Ammon's horn (tissue), 1 donor: ENCODE data around the gene STARD7.
A peak's percentile ranks its signal among the peaks of the same experiment; 100 is the strongest.
"Not testable (repeated sequence)": the region's sequence is repeated elsewhere in the genome, so short reads cannot be mapped to it uniquely, and the experiment has no call there.

ENCODE experiments used
- DNase-seq: peaks from one replicate; pipeline ENCODE4 v3.0.0-alpha.2; 2016; ENCODE audit warnings: low spot score

The STARD7 gene

DNA sequence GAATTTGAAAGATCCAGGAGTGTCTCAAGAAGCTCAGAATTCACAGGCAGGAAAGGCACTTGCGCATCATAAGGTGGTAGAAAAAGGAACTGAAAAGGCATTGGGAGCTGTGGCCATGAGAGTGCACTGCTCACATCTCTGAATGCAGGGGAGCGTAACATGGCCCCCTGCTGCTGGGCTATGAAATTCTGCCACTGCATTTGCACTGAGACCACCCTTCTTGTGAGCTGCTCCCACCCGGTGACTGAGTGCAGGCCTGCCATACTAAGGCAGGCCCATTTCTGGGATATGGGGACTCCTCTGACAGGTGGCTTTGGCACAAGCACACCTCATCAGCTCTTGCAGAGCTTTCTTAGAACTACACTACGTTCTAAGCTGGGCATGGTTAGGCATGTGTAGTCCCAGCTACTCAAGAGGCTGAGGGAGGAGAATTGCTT, 25.3 kb upstream of the STARD7 start:
- DNase-seq = no peak

DNA sequence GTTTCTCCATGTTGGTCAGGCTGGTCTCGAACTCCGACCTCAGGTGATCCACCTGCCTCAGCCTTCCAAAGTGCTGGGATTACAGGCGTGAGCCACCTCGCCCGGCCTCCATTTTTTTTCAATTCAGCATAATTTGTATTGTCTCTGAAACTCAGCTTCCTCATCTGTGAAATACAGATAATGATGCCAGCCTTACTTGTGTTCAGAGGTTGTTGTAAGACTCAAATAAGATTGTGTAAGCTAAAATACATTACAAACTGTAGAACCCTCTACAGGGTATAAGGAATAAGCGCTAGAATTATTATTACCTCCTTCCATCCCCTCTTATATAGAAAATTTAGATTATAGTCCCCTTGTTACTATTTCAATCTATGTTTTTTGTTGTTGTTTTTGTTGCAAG, 24.8 kb upstream of the STARD7 start:
- DNase-seq = no peak

DNA sequence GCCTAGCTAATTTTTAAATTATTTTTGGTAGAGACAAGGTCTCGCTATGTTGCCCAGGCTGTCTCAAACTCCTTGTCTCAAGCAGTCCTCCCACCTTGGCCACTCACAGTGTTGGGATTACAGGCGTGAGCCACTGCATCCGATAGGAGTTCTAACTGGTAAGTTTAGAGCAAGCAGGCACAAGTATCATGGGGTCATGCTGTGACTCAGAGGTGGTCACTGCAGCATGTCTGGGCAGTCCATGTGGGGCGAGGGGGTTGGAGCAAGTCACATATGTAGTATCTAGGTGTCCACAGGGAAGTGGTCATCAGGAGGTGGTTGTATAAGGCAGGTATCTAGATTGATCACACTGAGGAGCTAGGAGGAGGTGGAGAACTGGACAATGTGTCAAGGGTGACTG, 22.7 kb upstream of the STARD7 start:
- no peak for DNase-seq

DNA sequence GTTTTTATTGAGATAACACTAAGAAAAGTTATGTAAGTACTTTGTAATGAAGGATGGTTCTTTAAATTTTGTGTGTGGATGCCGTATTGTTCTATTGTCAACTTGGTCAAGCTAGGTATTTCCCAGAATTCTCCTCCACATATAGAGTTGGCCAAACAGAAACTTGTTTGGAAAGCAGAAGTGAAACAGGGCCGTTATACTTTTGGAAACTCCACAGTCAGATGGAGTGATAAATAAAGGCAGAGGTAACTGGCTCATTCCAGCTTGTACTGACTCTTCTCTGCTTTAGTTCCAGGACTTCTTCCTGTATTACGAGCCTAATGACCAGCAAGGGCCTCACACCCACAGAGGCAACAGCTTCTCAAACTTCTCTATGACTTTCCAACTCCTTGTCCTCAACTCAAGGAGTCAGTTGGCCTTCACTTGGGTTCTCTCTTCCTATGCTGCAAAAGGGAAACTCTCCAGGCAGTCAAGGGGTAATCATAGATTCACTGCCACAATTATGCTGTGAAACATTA, 16.4 kb upstream of the STARD7 start:
- peak; percentile 17 for DNase-seq

DNA sequence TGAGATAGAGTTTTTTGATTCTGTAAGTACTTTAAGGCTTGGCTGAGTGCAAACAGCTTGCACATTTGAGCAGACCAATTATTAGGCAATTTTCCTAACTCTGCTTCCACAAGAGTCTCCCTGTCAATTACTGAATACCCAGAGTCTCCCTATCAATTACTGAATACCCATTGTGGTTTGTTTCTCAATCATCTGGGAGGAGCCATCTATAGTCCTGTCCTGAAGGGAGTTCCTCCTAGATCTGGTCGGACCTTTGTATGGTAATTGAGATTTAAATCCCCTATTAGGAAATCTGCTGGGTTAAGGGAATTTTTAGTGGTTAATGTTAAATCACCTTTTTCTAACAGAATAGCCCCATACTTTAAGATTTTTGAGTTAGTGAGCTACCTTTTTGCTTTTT, 12.5 kb upstream of the STARD7 start:
- not testable (repeated sequence) for DNase-seq

DNA sequence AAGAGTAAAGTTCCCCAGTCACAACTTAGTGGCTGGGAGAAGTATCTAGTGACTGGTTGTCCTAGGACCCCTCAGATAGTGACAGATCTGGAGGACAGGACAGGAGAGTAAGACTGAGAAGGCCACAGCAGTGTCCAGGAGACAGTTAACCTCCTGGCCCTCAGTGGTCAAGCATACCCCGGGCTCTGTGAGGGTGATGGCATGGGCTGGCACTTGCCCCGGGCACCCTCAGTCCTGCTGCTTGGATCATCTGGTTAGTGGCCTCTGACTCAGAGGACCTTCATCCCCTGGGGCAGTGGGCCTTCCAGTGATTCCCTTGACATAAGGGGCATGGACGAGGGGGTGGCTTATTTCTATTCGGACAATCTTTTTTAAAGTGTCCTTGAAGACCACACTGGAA, 11.3 kb upstream of the STARD7 start:
- DNase-seq = not testable (repeated sequence)

DNA sequence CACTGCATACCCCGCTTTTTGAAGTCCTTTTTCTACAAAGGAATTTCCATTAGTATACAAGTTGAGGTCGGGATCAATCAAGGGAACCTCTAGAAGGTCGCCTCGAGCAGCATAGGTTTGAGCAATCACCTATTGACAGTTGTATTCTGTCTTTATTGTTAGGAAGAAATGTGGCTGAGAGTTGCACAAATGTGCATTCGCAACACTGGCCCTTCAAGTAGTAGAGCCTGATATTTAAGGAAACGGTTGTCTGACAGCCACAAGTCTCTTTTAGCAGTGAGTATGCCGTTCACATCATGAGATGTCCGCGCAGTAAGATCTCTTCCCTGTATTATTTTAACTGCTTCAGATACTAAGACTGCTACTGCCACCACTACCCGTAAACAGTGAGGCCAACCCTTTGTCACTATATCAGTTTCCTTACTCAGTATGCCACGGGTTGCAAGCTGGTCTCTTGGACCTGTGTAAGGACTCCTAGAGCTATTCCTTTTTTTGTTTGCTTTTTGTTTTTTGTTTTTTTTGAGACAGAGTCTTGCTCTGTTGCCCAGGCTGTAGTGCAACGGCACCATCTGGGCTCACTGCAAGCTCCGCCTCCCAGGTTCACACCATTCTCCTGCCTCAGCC, 10.0 kb upstream of the STARD7 start:
- DNase-seq = no peak

DNA sequence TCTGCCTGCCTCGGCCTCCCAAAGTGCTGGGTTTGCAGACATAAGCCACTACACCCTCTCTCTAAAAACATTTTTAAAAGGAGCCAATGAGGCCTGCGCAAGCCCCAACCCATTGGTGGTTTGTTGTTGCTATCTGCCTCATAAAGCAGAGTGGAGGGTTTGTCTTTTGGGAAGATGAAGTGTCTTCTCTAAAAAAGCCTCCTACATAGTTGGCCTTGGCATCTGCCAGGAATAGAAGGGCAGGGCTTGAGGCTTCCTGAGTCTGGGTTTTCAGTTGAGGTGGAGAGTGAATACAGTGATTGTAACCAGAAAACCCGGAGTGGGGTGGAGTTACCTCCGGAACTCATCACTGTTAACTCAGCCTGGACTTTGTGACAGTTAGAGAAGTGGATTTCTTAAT, 5.9 kb upstream of the STARD7 start:
- no peak for DNase-seq

DNA sequence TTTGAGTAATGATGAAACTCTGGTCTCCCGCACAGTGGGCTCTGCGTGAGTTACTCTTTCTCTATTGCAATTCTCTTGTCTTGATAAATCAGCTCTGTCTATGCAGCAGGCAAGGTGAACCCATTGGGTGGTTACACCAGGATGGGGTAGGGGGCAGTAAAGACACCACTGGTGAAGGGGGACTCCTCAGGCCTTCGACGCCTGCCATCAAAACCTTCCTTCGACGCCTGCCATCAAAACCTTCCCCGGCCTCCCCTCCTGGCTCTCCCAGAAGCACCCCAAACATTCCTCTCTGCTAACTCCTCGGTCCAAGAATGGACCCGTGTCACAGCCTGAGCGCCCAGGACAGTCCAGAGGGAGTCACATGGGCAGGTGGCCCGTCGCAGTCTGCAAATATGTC, 4.8 kb upstream of the STARD7 start:
- DNase-seq = no peak

DNA sequence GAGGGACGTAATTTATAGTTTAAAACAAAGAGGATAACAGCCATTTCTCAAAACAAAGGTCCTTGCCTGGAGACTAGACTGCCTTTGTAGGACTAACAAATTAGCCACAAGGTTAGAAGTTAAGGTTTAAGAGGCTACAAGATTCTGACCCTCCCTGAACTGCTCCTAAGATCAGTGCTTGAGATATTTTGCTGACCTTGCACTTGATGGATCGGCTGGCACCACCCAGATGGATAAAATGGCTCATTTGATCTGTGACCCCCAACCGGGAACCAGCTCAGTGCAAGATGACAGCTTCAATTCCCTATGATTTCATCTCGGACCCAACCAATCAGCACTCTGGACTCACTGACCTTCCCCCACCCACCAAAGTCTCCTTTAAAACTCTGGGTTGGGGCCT, 3.7 kb upstream of the STARD7 start:
- DNase-seq = no peak

DNA sequence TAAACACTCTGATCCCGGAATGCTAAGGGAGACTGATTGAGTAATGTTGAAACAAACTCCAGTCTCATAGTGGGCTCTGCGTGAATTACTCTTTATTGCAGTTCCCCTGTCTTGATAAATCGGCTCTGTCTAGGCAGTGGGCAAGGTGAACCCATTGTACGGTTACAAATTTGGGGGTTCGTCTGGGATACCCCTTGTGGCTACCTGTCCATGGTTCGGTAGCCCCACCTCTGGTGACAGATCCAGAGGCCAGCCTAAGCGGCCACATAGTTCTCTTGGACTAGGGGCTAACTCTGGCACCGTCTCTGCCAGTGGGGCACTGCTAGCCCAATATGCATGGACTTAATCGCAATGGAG, 1.1 kb upstream of the STARD7 start:
- DNase-seq = no peak

DNA sequence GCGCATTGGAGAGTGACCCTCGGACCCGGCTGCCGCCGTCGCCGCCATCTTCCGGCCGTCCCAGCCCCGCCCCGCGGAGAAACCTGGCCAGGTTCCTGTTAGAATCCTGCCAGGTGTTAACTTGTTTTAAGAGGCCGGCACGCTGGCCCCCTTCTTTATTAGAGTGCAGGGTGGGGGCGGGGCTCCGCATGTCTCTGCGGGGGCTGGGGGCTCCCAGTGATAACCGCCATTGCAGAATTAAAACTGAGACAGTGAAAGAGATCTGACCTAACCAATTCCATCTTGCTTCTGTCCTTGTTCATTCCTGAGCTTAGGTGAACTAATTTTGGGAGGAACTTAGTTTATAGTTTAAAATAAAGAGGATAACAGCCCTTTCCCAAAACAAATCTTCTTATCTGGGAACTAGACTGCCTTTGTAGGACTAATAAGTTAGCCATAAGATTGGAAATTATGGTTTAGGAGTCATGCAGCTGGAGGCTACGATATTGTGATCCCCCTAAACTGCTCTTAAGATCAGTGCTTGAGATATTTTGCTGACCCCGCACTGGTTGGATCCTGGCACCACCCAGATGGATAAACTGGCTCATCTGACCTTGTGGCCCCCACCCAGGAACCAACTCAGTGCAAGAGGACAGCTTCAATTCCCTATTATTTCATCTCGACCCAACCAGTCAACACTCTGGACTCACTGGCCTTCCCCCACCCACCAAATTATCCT, 543 bp upstream of the STARD7 start:
- no peak for DNase-seq

DNA sequence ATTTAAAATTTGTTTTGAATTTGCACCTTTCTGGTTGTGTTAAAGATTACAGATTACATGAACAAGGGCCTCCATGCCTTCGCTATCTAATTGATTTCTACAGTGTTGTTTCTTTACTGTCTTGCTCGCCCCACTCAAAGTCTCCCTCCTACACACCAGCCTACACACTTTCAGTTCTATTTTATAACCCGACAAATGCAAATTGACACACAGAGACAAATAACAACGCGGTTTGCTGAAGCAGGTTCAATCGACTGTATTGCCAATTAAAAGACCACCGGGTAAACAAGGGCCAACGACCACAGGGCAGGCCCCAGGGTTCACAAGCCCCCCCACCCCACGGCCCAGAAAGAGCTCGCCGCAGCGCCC, 869 bp downstream of the STARD7 start:
- DNase-seq = peak; percentile 12

DNA sequence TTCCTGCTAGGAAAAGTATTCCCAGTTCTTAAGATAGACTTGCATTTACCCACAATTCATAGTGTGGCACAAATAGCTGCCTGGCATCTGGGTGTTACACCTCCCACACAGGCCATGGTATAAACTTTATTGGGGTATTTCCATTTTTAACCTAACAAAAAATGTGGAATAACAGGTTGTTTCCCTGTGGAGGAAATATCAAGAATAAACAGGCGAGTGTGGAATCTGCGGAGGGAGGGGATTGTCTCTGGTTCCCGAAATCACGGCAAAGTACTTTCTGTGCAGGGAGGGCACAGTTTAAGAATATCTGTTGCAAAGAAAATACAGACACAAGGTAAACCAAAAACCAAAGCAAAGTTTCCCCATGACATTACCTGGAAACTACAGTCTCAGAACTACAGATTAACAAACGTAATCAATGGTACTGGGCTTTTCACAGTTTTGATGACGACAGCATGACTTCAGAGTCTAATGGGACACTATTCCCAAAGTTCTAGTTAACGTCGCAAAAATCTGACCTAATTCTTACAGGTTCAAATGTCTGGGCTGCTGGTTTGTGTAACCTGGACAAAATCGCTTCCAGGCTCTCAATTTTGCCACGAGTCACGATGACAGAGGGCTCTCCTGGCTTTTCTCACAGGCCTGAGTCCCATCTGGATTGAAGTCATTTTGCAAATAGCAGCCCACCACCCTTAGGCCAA, 1.4 kb downstream of the STARD7 start:
- no peak for DNase-seq

DNA sequence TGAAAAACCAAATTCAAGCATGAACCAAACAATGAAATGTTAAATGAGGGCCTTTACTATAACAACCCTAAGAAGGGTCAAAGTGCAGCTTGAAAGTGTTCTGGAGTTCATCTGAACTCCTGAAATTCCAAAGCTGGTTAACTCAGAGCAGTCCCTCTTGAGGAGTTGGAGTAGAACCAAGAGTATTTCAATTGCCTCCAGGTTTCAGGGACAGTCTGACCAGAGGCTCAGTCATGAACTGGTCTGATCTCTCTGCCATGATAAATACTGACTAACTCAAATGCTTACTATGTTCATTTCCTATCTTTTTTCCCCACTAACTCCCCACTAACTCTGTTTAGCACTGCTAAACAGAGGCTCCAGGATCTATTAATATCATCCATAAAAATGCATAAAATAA, 2.7 kb downstream of the STARD7 start:
- DNase-seq = no peak

DNA sequence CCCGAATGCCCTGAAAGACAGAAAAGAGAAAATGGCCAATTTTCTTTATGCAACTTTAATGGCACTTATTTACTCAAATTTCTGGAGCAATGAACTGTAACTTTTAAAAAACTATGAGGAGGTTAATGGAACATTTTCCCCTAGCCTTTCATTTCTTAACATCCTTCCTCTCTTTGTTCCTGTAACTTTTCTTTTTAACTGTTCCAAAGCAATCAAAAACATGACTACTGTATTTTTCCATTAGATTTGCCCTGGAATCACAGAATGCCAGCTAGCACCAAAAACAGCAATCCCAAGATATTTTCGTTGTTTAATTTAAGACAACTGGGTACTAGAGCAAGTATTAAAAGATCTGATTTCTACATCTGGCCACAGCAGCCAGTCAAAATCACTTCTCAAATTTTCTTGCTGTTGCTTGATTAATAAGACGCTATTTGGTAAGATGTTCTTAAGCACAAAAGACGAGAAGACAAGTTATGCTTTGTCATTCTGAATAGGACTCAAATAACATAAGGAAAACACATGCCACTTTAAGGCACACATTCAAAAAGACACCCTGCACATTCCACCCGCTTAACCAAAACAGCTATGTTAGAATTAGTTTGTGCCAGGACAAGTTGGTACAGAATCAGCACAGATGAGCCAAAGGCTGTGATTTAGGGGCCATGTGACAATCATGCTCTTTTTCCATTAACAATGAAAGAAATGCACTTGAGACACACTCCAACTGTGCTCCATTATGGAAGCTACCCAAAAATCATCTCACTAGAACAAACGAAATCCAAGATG, 3.6 kb downstream of the STARD7 start:
- DNase-seq = peak; percentile 88

DNA sequence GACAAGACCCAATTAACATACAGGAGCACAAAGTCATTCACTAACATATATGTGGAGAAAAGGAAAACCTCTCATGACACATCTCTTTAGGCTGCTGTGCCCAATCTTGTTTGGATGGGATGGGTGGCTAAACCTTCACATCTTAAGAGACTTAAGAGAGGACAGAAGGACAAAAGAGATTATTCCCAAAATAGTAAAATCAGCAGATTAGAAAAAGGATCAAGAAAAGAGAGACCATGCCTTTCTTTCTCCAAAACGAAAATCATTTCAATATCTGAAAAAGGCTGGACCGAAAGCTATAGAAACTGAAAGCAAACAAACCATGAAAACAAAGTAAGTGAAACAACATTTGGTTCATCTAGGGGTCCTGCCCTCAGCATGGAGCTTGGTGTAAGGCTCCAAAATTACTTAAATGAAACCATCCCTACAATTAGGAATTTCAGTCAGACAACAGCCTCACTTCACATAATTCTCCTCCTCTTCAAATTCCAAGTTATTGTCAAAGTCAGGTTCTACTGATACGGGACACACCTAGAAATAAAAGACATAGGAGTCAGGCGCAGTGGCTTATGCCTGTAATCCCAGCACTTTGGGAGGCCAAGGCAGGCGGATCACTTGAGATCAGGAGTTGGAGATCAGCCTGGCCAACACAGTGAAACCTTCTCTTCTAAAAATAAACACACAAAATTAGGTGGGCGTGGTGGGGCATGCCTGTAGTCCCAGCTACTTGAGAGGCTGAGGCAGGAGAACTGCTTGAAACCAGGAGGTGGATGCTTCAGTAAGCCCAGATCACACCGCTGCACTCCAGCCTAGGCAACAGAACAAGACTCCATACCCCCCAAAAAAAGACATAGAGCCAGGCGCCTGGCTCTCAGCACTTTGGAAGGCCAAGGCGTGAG, 5.2 kb downstream of the STARD7 start:
- DNase-seq = no peak

DNA sequence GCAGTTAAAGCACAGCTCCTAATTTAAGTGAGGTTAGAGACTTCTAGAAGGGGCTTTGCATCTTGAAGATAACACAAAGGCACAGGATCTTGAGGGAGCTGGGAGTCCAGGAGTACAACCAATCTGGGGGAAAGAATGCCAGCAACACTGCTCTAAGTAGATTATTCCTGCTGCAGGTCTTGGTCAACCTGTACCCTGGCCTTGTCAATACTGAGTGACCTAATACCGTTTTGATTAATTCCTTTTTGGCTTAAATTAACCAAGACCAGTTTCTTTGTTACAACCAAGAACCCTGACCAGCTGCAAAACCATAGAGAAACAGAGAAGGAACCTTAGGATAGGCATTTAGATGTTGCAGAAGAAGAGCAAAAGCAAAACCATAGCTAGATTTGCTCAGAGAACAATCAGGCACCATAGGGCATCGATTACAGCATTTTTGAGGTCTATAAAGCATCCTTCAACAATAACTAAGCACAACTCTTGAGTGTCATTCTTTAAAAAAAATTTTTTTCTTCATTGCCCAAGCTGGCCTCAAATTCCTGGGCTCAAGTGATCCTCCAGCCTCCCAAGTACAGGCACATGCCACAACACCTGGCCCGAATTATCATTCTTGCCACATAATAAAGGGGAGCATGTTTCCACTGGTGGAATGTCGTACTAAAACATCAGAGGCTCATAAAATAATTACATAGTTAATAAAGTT, 6.3 kb downstream of the STARD7 start:
- DNase-seq = no peak

DNA sequence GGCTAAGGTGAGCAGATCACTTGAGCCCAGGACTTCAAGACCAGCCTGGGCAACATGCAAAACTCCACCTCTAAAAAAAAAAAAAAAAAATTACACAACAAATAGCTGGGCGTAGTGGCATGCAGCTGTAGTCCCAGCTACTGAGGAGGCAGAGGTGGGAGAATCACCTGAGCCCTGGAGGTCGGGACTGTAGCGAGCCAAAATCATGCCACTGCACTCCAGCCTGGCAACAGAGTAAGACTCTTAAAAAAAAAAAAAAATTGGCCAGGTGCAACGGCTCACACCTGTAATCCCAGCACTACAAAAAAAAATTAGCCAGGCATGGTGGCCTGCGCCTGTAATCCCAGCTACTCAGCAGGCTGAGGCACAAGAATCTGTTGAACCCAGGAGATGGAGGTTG, 7.3 kb downstream of the STARD7 start:
- no peak for DNase-seq

DNA sequence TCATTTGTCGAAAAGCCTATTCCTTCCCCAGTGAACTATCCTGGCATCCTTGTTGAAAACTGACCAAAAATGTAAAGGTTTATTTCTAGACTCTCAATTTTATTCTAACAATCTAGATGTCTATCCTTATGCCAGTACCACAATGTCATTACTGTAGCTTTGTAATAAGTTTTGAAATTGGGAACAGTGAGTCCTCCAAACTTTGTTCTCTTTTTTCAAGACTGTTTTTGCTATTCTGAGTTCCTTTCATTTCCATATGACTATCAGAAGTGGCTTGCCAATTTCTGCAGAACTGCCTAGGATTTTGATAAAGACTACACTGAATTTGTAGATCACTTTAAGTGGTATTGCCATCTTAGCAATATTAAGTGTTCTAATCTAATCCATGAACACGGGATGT, 9.7 kb downstream of the STARD7 start:
- no peak for DNase-seq
